ENCODE data around the gene LYAR. TPM values are rescaled to one million over a fixed set of nuclear protein-coding genes. Genes with fewer than 3 reads are reported as not detected.

The LYAR gene
- polyA plus RNA-seq, 3 donors, result 12.9 to 22.6 (median 14.9) TPM

GRCh38 chr4:4338210-4339001 is 48.5 kb upstream of the LYAR start:
- no peaks in the 10 kb centered on the region for H3K79me2 ChIP-seq (ENCODE audit: insufficient read depth, low read length)
- Mint-ChIP-seq H3K9me3 (no peaks in the 10 kb centered on the region), H3K27me3 (ENCODE audit: low read depth in 3 of 3) (peaks cover 4 to 12% (median 11%) of the 10 kb centered on the region in 3 donors), H3K4me1 (peaks cover 2% of the 10 kb centered on the region), H3K36me3 (no peaks in the 10 kb centered on the region), H3K4me3 (no peak overlapping the region), H3K27ac (no peak overlapping the region)
- no peak overlapping the region for H3K4me2 ChIP-seq (replicated peaks; ENCODE audit: extremely low read depth, low read length, poor library complexity, severe bottlenecking)
- H3K27me3 ChIP-seq (ENCODE audit: control insufficient read depth in 2 of 2, insufficient read depth in 2 of 2, low read length in 2 of 2), result no peaks in the 10 kb centered on the region
- intact Hi-C loops (cut with micrococcal nuclease), result loop anchor here in 1 of 2 donors (5.0 kb wide), 1 partner anchor 86 kb away; no protein-coding TSS in a partner anchor
- no peak overlapping the region for H2AFZ ChIP-seq (ENCODE audit: insufficient read depth, low read depth, low read length, poor library complexity, severe bottlenecking)
- no peaks in the 10 kb centered on the region for H3K4me1 ChIP-seq (ENCODE audit: control insufficient read depth in 1 of 2, insufficient read depth in 2 of 2, low read length in 2 of 2)
- no peaks in the 10 kb centered on the region for H4K20me1 ChIP-seq (ENCODE audit: insufficient read depth, low read length)
- H3K9me3 ChIP-seq (replicated peaks in 1 of 2; ENCODE audit: control insufficient read depth in 1 of 2, insufficient read depth in 1 of 2, low read length in 2 of 2), result no peaks in the 10 kb centered on the region
- no peak overlapping the region for H3K27ac ChIP-seq (ENCODE audit: low read depth in 1 of 2, low read length in 2 of 2)
- H3K4me3 ChIP-seq (replicated peaks in 1 of 3; ENCODE audit: low read depth in 2 of 3, low read length in 3 of 3), result no peak overlapping the region
- no peak for TF ChIP-seq CTCF (IDR thresholded peaks at IDR 0.05)
- no peak overlapping the region for H3K9ac ChIP-seq (ENCODE audit: insufficient read depth, low read length, poor library complexity, severe bottlenecking)
- WGBS (ENCODE audit: insufficient coverage), result 100% methylated on average over 1 of the region's 11 CpGs
- DNase-seq, result no peak
- H3K36me3 ChIP-seq (replicated peaks in 1 of 2; ENCODE audit: control insufficient read depth in 1 of 2, insufficient read depth in 2 of 2, low read length in 2 of 2), result no peaks in the 10 kb centered on the region

GRCh38 chr4:4334798-4335520 is 45.0 kb upstream of the LYAR start:
- H3K4me2 ChIP-seq (replicated peaks; ENCODE audit: extremely low read depth, low read length, poor library complexity, severe bottlenecking), result no peak overlapping the region

More at GRCh38 chr4:4334798-4335520, 45.0 kb upstream of the LYAR start:
- no peak overlapping the region for H3K4me3 ChIP-seq (replicated peaks in 1 of 3; ENCODE audit: low read depth in 2 of 3, low read length in 3 of 3)
- H3K27ac ChIP-seq (ENCODE audit: low read depth in 1 of 2, low read length in 2 of 2), result no peak overlapping the region
- peak; percentile 28 to 54 (median 48) for DNase-seq
- H3K9ac ChIP-seq (ENCODE audit: insufficient read depth, low read length, poor library complexity, severe bottlenecking), result no peak overlapping the region
- no peaks in the 10 kb centered on the region for H3K4me1 ChIP-seq (ENCODE audit: control insufficient read depth in 1 of 2, insufficient read depth in 2 of 2, low read length in 2 of 2)
- H3K27me3 ChIP-seq (ENCODE audit: control insufficient read depth in 2 of 2, insufficient read depth in 2 of 2, low read length in 2 of 2), result no peaks in the 10 kb centered on the region
- H4K20me1 ChIP-seq (ENCODE audit: insufficient read depth, low read length), result no peaks in the 10 kb centered on the region
- peak overlapping the region in 1 of 7 donors; percentile 3 for H3K27ac Mint-ChIP-seq
- no peaks in the 10 kb centered on the region for H3K79me2 ChIP-seq (ENCODE audit: insufficient read depth, low read length)
- no peaks in the 10 kb centered on the region for H3K9me3 ChIP-seq (replicated peaks in 1 of 2; ENCODE audit: control insufficient read depth in 1 of 2, insufficient read depth in 1 of 2, low read length in 2 of 2)
- peak overlapping the region; percentile 31 for H2AFZ ChIP-seq (ENCODE audit: insufficient read depth, low read depth, low read length, poor library complexity, severe bottlenecking)
- TF ChIP-seq CTCF (IDR thresholded peaks at IDR 0.05), result peak; percentile 87
- no peaks in the 10 kb centered on the region for H3K36me3 Mint-ChIP-seq
- intact Hi-C loops (cut with micrococcal nuclease), result loop anchor here (2.0 to 5.0 kb wide), 3 partner anchors 74 to 83 kb away; no protein-coding TSS in a partner anchor
- H3K36me3 ChIP-seq (replicated peaks in 1 of 2; ENCODE audit: control insufficient read depth in 1 of 2, insufficient read depth in 2 of 2, low read length in 2 of 2), result no peaks in the 10 kb centered on the region
- H3K4me3 Mint-ChIP-seq, result no peak overlapping the region
- WGBS (ENCODE audit: insufficient coverage), result 35% methylated on average over 11 of the region's 21 CpGs
- H3K9me3 Mint-ChIP-seq, result peaks cover 0 to 4% (median 0%) of the 10 kb centered on the region in 7 donors
- H3K27me3 Mint-ChIP-seq (ENCODE audit: low read depth in 3 of 3), result peaks cover 2 to 14% (median 5%) of the 10 kb centered on the region in 3 donors
- peaks cover 2% of the 10 kb centered on the region for H3K4me1 Mint-ChIP-seq

Measured in CD14-positive monocyte (primary cell).